RPMI7951 (cell line): ENCODE data around the gene CTPS2. TPM values are rescaled to one million over a fixed set of nuclear protein-coding genes. Genes with fewer than 3 reads are reported as not detected.

Source experiments
- DNase-seq: peaks from one replicate; pipeline ENCODE4 v3.0.0-alpha.2; 2012; ENCODE audit warnings: low read depth
- total RNA-seq: library from RNA; depleted of rRNA; stranded (reverse); fragments of >200 nt; shearing (Covaris generic); gene quantifications from 2 replicates; pipeline ENCODE4 v1.2.3, GENCODE V29; 2014; rRNA removed

CTPS2 gene
- total RNA-seq, 1 experiment from 2014 or later, result 17.9 TPM

- peak; percentile 4 for DNase-seq
Measured at GRCh38 chrX:16559206-16559619, 153.3 kb downstream of the CTPS2 start.

GRCh38 chrX:16558489-16558888 lies 154.0 kb downstream of the CTPS2 start:
- DNase-seq, result no peak

GRCh38 chrX:16552546-16552945 lies 159.9 kb downstream of the CTPS2 start:
- no peak for DNase-seq

GRCh38 chrX:16547644-16548043 lies 164.8 kb downstream of the CTPS2 start:
- no peak for DNase-seq

GRCh38 chrX:16544969-16545368 lies 167.5 kb downstream of the CTPS2 start:
- no peak for DNase-seq

Other genes with a start within 250 kb of the CTPS2 start
- gene S100G, start 62.5 kb downstream of the CTPS2 start, total RNA-seq, result not detected in 2 replicates
- 26.7 and 28.1 TPM in 2 replicates for gene SYAP1, start 6.9 kb upstream of the CTPS2 start, total RNA-seq
- 7.1 and 10.3 TPM in 2 replicates for gene TXLNG, start 73.8 kb upstream of the CTPS2 start, total RNA-seq
- 177 and 260 TPM in 2 replicates for gene RBBP7, start 157.7 kb upstream of the CTPS2 start, total RNA-seq
- gene REPS2, start 234.0 kb upstream of the CTPS2 start, total RNA-seq, result 1.1 and 1.2 TPM in 2 replicates